Measurements from ENCODE around the gene SELE. TPM values are rescaled to one million over a fixed set of nuclear protein-coding genes. Genes with fewer than 3 reads are reported as not detected.

SELE gene
- total RNA-seq, 1 donor from 2014 or later, result not detected

GRCh38 chr1:169679692-169680091, 54.2 kb downstream of the SELE start:
- Mint-ChIP-seq H3K27ac (no peak overlapping the region), H3K9me3 (no peaks in the 10 kb centered on the region), H3K36me3 (no peaks in the 10 kb centered on the region), H3K4me3 (no peak overlapping the region), H3K4me1 (peaks cover 21% of the 10 kb centered on the region), H3K27me3 (ENCODE audit: insufficient read depth, low read depth) (peaks cover 3% of the 10 kb centered on the region)
- no peak overlapping the region for H3K27ac ChIP-seq
- H3K9me3 ChIP-seq (ENCODE audit: low read depth), result no peaks in the 10 kb centered on the region
- TF ChIP-seq EZH2 (IDR thresholded peaks at IDR 0.05) (no peak), CTCF (IDR thresholded peaks at IDR 0.05) (no peak), EZH2phosphoT487 (IDR thresholded peaks at IDR 0.05) (no peak)
- H3F3A ChIP-seq (ENCODE audit: low read depth), result no peaks in the 10 kb centered on the region
- H3K79me2 ChIP-seq (ENCODE audit: low read depth), result no peaks in the 10 kb centered on the region
- no peaks in the 10 kb centered on the region for H3K4me1 ChIP-seq
- H3K36me3 ChIP-seq, result no peaks in the 10 kb centered on the region
- DNase-seq (ENCODE audit: low spot score), result no peak
- H4K20me1 ChIP-seq (ENCODE audit: low read depth), result no peaks in the 10 kb centered on the region
- no peak overlapping the region for H2AFZ ChIP-seq (replicated peaks)
- H3K9ac ChIP-seq, result no peak overlapping the region
- no peak overlapping the region for H3K4me3 ChIP-seq
- H3K4me2 ChIP-seq, result no peak overlapping the region
- peaks cover 59% of the 10 kb centered on the region for H3K27me3 ChIP-seq

GRCh38 chr1:169676001-169676400, 57.9 kb downstream of the SELE start:
- TF ChIP-seq EZH2phosphoT487 (IDR thresholded peaks at IDR 0.05) (no peak), EZH2 (IDR thresholded peaks at IDR 0.05) (no peak), CTCF (IDR thresholded peaks at IDR 0.05) (no peak)
- no peak overlapping the region for H3K4me3 ChIP-seq
- no peaks in the 10 kb centered on the region for H3K9me3 Mint-ChIP-seq
- H3K27ac ChIP-seq, result no peak overlapping the region
- no peaks in the 10 kb centered on the region for H3K4me1 ChIP-seq
- no peaks in the 10 kb centered on the region for H3K9me3 ChIP-seq (ENCODE audit: low read depth)
- H3K9ac ChIP-seq, result no peak overlapping the region
- no peak overlapping the region for H3K4me3 Mint-ChIP-seq
- H3K27me3 ChIP-seq, result peaks cover 28% of the 10 kb centered on the region
- peaks cover 9% of the 10 kb centered on the region for H3K4me1 Mint-ChIP-seq
- no peaks in the 10 kb centered on the region for H3F3A ChIP-seq (ENCODE audit: low read depth)
- H3K27me3 Mint-ChIP-seq (ENCODE audit: insufficient read depth, low read depth), result no peaks in the 10 kb centered on the region
- H3K27ac Mint-ChIP-seq, result no peak overlapping the region
- H3K4me2 ChIP-seq, result no peak overlapping the region
- H3K79me2 ChIP-seq (ENCODE audit: low read depth), result no peaks in the 10 kb centered on the region
- no peak overlapping the region for H2AFZ ChIP-seq (replicated peaks)
- H4K20me1 ChIP-seq (ENCODE audit: low read depth), result no peaks in the 10 kb centered on the region
- no peak for DNase-seq (ENCODE audit: low spot score)
- H3K36me3 ChIP-seq, result no peaks in the 10 kb centered on the region
- no peaks in the 10 kb centered on the region for H3K36me3 Mint-ChIP-seq

Other genes starting within 250 kb of the SELE start
- gene SLC19A2, start 248.1 kb downstream of the SELE start, total RNA-seq (ENCODE audit: low replicate concordance), result 24.1 and 35.4 TPM in 2 replicates
- gene F5, start 147.6 kb downstream of the SELE start, total RNA-seq (ENCODE audit: low replicate concordance), result not detected in 2 replicates
- gene SELP, start 104.0 kb downstream of the SELE start, total RNA-seq (ENCODE audit: low replicate concordance), result not detected in 2 replicates
- not detected in 2 replicates for gene SELL, start 22.5 kb downstream of the SELE start, total RNA-seq (ENCODE audit: low replicate concordance)
- gene METTL18, start 60.8 kb upstream of the SELE start, total RNA-seq (ENCODE audit: low replicate concordance), result 13.3 and 24.2 TPM in 2 replicates
- gene SCYL3, start 159.8 kb upstream of the SELE start, total RNA-seq (ENCODE audit: low replicate concordance), result 10.6 and 12.8 TPM in 2 replicates